GM12878 (cell line): ENCODE measurements around the gene GORASP1. TPM values are rescaled to one million over a fixed set of nuclear protein-coding genes. Genes with fewer than 3 reads are reported as not detected.

ENCODE experiments used
- ATAC-seq: fragments of 200-7000 bp; cut with Tn5 transposase; 3 replicates; pipeline ENCODE4 v1.9.1; 2020; ENCODE audit warnings: mild to moderate bottlenecking, moderate library complexity
- BruUV-seq: library from RNA; stranded (reverse); fragments of 400-500 nt; replicated peaks from 2 replicates; lab custom pipeline; 2021; lab: Mats Ljungman, UMichigan
- CTCF ChIA-PET: fragments of 300-600 bp; sonication (Branson Sonifier 250); formaldehyde crosslinking; extraction: SDS; loops from one replicate; lab custom pipeline; 2021; ENCODE audit warnings: inconsistent platforms; lab: Yijun Ruan, JAX
- POLR2A ChIA-PET: fragments of 350-600 bp; formaldehyde crosslinking; extraction: SDS; loops from one replicate; lab custom pipeline; 2021; ENCODE audit warnings: inconsistent platforms; lab: Charles Lee
- RAD21 ChIA-PET: fragments of 300-600 bp; sonication (Branson Sonifier 250); formaldehyde crosslinking; loops from one replicate; lab custom pipeline; 2023; ENCODE audit warnings: antibody characterized with exemption; ENCODE audit not compliant: unreplicated experiment; lab: Charles Lee
- SMC1A ChIA-PET: fragments of 300-600 bp; sonication (Branson Sonifier 250); formaldehyde crosslinking; loops from one replicate; lab custom pipeline; 2023; ENCODE audit not compliant: unreplicated experiment, uncharacterized antibody; lab: Charles Lee
- DNase-seq: peaks from one replicate; pipeline ENCODE4 v3.0.0-alpha.2; 2011; ENCODE audit warnings: low read depth, low spot score
- FAIRE-seq: peaks from 3 replicates; lab custom pipeline; 2011; peaks lifted over from hg19 to GRCh38; lab: Jason Lieb, UNC
- H2AFZ ChIP-seq: 2 replicates; pipeline ENCODE4 v1.6.0; 2011; ENCODE audit warnings: low read depth, low read length, control low read depth; ENCODE audit not compliant: control insufficient read depth
- H3K27ac ChIP-seq: 2 replicates; pipeline ENCODE4 v1.5.1; 2011; ENCODE audit warnings: control low read depth; ENCODE audit not compliant: control insufficient read depth, insufficient read depth
- H3K27me3 ChIP-seq, 2 experiments: replicated peaks in 1 of 2; 2 replicates each; pipeline versions ENCODE4 v1.6.0 to v1.6.1; 2011; ENCODE audit warnings: low read length in 1 of 2; ENCODE audit not compliant: control insufficient read depth in 2 of 2, insufficient read depth in 2 of 2
- H3K36me3 ChIP-seq, 2 experiments: 2 replicates each; pipeline ENCODE4 v1.5.1; 2011; ENCODE audit warnings: low read length in 1 of 2; ENCODE audit not compliant: control insufficient read depth in 2 of 2, insufficient read depth in 2 of 2
- H3K4me1 ChIP-seq: 2 replicates; pipeline ENCODE4 v1.6.1; 2011; ENCODE audit warnings: mild to moderate bottlenecking, low read length, moderate library complexity, mixed read lengths; ENCODE audit not compliant: control insufficient read depth, insufficient read depth
- H3K4me2 ChIP-seq: 2 replicates; pipeline ENCODE4 v1.6.0; 2011; ENCODE audit warnings: control low read depth; ENCODE audit not compliant: control insufficient read depth, insufficient read depth
- H3K4me3 ChIP-seq: fragments of 200-600 bp; sonication (generic); 2 replicates; pipeline ENCODE4 v1.5.1; 2016
- H3K79me2 ChIP-seq: 2 replicates; pipeline ENCODE4 v1.6.0; 2011; ENCODE audit warnings: low read length; ENCODE audit not compliant: control insufficient read depth, insufficient read depth
- H3K9ac ChIP-seq: 2 replicates; pipeline ENCODE4 v1.8.0; 2011; ENCODE audit warnings: low read length, control low read depth, mixed read lengths; ENCODE audit not compliant: control insufficient read depth, insufficient read depth
- H3K9me3 ChIP-seq: replicated peaks from 3 replicates; pipeline ENCODE4 v1.5.1; 2011; ENCODE audit warnings: mild to moderate bottlenecking, low read length; ENCODE audit not compliant: control insufficient read depth, insufficient read depth
- H4K20me1 ChIP-seq: 2 replicates; pipeline ENCODE4 v1.6.0; 2011; ENCODE audit not compliant: control insufficient read depth, insufficient read depth
- CHD4 ChIP-seq: fragments of 200-600 bp; sonication (generic); IDR thresholded peaks from 2 replicates; pipeline ENCODE4 v1.6.1; 2016; ENCODE audit warnings: mild to moderate bottlenecking
- EP300 ChIP-seq, 2 experiments: fragments of 150-350 bp in 1 of 2; IDR thresholded peaks; 2 replicates each; pipeline ENCODE4 v1.6.1; 2011 to 2012; ENCODE audit warnings: low read depth in 2 of 2, low read length in 2 of 2, borderline replicate concordance in 1 of 2, improper control_type of control experiment in 1 of 2, inconsistent platforms in 1 of 2; ENCODE audit not compliant: control insufficient read depth in 1 of 2
- IRF4 ChIP-seq: IDR thresholded peaks from 2 replicates; pipeline ENCODE4 v1.6.1; 2011; ENCODE audit warnings: low read depth, low read length
- JUNB ChIP-seq: IDR thresholded peaks from 2 replicates; pipeline ENCODE4 v1.6.1; 2016; ENCODE audit warnings: antibody characterized with exemption, mild to moderate bottlenecking
- LARP7 ChIP-seq: fragments of 450-650 bp; IDR thresholded peaks from 2 replicates; pipeline ENCODE4 v1.6.1; 2017; ENCODE audit warnings: mild to moderate bottlenecking
- MTA3 ChIP-seq: IDR thresholded peaks from 2 replicates; pipeline ENCODE4 v1.6.1; 2012; ENCODE audit warnings: low read length, inconsistent platforms, borderline replicate concordance
- PAX8 ChIP-seq: fragments of 450-650 bp; IDR thresholded peaks from 2 replicates; pipeline ENCODE4 v1.6.1; 2017; ENCODE audit warnings: mild to moderate bottlenecking, moderate library complexity
- SREBF2 ChIP-seq: IDR thresholded peaks from 2 replicates; pipeline ENCODE4 v1.6.1; 2012; ENCODE audit warnings: mild to moderate bottlenecking, low read length
- STAT1 ChIP-seq: fragments of 450-650 bp; conservative IDR thresholded peaks from 2 replicates; pipeline ENCODE4 v1.6.1; 2014; ENCODE audit warnings: antibody characterized with exemption, mild to moderate bottlenecking
- SUPT20H ChIP-seq: IDR thresholded peaks from 2 replicates; pipeline ENCODE4 v1.6.1; 2011; ENCODE audit warnings: low read depth, mild to moderate bottlenecking, low read length, moderate library complexity, borderline replicate concordance; ENCODE audit not compliant: control insufficient read depth
- TBL1XR1 ChIP-seq: IDR thresholded peaks from 2 replicates; pipeline ENCODE4 v1.6.1; 2012; ENCODE audit warnings: low read depth, low read length, improper control_type of control experiment
- TCF7 ChIP-seq: IDR thresholded peaks from 2 replicates; pipeline ENCODE4 v1.6.1; 2014; ENCODE audit warnings: antibody characterized with exemption, borderline replicate concordance
- WGBS: methylation state at CpG from one replicate; pipeline ENCODE4 v1.1.6; 2016; ENCODE audit warnings: low lambda C conversion rate; ENCODE audit not compliant: insufficient replicate concordance, insufficient coverage; ENCODE audit errors: missing lambda C conversion rate; 5-methylcytosine and 5-hydroxymethylcytosine counted together
- in situ Hi-C: fragments of 300-500 bp; cut with MboI; formaldehyde crosslinking; loops from 9 replicates; pipeline ENCODE4 v1.14.3; 2018; ENCODE audit warnings: mixed read lengths
- intact Hi-C: fragments of 100-400 bp; cut with micrococcal nuclease; formaldehyde crosslinking; loops from one replicate; pipeline ENCODE4 v1.14.2; 2022; ENCODE audit not compliant: unreplicated experiment
- polyA plus RNA-seq, 11 experiments: library from polyadenylated mRNA; depleted of rRNA in 4 of 11; unstranded in 6 of 11; stranded (reverse) in 5 of 11; fragments of >200 nt; fragmentation: Nextera tagmentation in 4 of 11; fragmentation: Illumina TruSeq in 1 of 11; extraction: Ambion mirVana in 4 of 11; extraction: Trizol in 1 of 11; gene quantifications; 1 replicate in 1 of 11; 2 replicates in 10 of 11; pipeline versions ENCODE4 v1.2.1 to v1.2.3, GENCODE V29; 2011 to 2016; ENCODE audit warnings: inconsistent platforms in 2 of 11, missing spikeins in 2 of 11, low read depth in 1 of 11
- total RNA-seq, 4 experiments: library from RNA; depleted of rRNA in 3 of 4; stranded (reverse); fragments of >200 nt in 3 of 4; fragmentation: Illumina TruSeq in 1 of 4; extraction: Trizol in 1 of 4; gene quantifications; 2 replicates each; pipeline versions ENCODE4 v1.2.1 to v1.2.3, GENCODE V29; 2013 to 2021
- TF ChIP-seq, protein P1 (sequence below): IDR thresholded peaks from 2 replicates; pipeline ENCODE4 v1.6.1; 2012; ENCODE audit warnings: mild to moderate bottlenecking, low read depth, low read length
- TF ChIP-seq, protein P2 (sequence below): fragments of 450-650 bp; IDR thresholded peaks from 2 replicates; pipeline ENCODE4 v1.6.1; 2016; ENCODE audit warnings: mild to moderate bottlenecking
- TF ChIP-seq, protein P3 (sequence below): IDR thresholded peaks from 2 replicates; pipeline ENCODE4 v1.6.1; 2011; ENCODE audit warnings: low read depth, low read length, improper control_type of control experiment, borderline replicate concordance

GORASP1 gene
- total and polyA plus RNA-seq, 10 of the 15 experiments (the other 5 are each of a cell fraction or from before 2014, with no cell fraction given), result 3.6 to 32.7 (median 23.2) TPM

DNA sequence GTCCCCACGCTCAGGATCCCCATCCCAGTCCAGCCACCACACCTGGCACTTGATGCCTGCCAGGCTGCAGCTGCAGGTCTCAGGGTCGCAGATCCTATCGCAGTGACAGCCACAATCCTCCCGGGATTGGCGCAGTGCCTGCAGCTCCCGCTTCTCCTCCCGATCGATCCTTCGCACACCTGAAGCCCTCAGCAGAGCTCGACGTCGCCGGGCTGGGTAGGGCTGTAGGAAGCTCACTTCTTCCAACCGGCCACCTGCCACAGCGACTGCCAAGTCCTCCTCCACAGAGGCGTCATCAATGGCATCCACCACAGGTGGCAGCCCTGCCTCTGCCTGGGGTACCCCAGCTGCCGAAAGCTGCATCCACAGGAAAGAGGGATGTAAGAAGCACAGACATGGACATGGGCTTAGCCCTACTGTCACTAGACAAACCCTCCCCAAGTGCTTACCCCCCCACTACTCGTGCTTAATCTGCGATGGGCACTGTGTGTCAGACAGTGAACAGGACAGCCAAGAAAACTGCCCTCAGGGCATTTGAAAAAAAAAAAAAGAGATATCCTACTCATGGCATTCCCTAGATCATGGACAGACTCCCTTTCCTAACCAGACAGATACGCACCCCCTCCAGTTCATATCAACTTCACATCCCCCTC lies 36.8 kb upstream of the GORASP1 start:
- Histone ChIP-seq H3K4me1 (peaks cover 30% of the 10 kb centered on the region), H3K4me3 (no peak overlapping the region), H2AFZ (no peak overlapping the region), H3K9me3 (no peaks in the 10 kb centered on the region), H3K36me3 (peaks cover 17 to 30% of the 10 kb centered on the region in 2 experiments), H3K27ac (no peak overlapping the region), H4K20me1 (no peaks in the 10 kb centered on the region; the same call in 1 of the 2 replicates), H3K79me2 (peaks cover 47% of the 10 kb centered on the region), H3K27me3 (no peaks in the 10 kb centered on the region), H3K4me2 (no peak overlapping the region), H3K9ac (no peak overlapping the region)
- ChIA-PET SMC1A (interaction anchor here (1.0 kb wide), 1 partner anchor 11 kb away, joined by 3 read pairs; no protein-coding TSS in a partner anchor), RAD21 (no interaction called here), POLR2A (no interaction called here), CTCF (interaction anchor here (1.2 kb wide), 1 partner anchor 18 kb away, joined by 3 read pairs; no protein-coding TSS in a partner anchor)
- no TSS peak for BruUV-seq
- WGBS, result 98% methylated on average over 20 of the region's 20 CpGs
- DNase-seq (no peak), ATAC-seq (no peak), FAIRE-seq (no peak)
- in situ Hi-C loops, result no loop called here
- intact Hi-C loops, result no loop called here
- TF ChIP-seq IRF4 (no peak), STAT1 (no peak), CHD4 (no peak), MTA3 (no peak), PAX8 (no peak), SUPT20H (no peak), TBL1XR1 (no peak), EP300 (IDR thresholded peaks at IDR 0.05; ENCODE audit: borderline replicate concordance in 1 of 2, control insufficient read depth in 1 of 2, low read depth in 2 of 2, low read length in 2 of 2) (no peak), LARP7 (no peak), JUNB (no peak), TCF7 (no peak), SREBF2 (no peak)
- TF ChIP-seq, protein P1, sequence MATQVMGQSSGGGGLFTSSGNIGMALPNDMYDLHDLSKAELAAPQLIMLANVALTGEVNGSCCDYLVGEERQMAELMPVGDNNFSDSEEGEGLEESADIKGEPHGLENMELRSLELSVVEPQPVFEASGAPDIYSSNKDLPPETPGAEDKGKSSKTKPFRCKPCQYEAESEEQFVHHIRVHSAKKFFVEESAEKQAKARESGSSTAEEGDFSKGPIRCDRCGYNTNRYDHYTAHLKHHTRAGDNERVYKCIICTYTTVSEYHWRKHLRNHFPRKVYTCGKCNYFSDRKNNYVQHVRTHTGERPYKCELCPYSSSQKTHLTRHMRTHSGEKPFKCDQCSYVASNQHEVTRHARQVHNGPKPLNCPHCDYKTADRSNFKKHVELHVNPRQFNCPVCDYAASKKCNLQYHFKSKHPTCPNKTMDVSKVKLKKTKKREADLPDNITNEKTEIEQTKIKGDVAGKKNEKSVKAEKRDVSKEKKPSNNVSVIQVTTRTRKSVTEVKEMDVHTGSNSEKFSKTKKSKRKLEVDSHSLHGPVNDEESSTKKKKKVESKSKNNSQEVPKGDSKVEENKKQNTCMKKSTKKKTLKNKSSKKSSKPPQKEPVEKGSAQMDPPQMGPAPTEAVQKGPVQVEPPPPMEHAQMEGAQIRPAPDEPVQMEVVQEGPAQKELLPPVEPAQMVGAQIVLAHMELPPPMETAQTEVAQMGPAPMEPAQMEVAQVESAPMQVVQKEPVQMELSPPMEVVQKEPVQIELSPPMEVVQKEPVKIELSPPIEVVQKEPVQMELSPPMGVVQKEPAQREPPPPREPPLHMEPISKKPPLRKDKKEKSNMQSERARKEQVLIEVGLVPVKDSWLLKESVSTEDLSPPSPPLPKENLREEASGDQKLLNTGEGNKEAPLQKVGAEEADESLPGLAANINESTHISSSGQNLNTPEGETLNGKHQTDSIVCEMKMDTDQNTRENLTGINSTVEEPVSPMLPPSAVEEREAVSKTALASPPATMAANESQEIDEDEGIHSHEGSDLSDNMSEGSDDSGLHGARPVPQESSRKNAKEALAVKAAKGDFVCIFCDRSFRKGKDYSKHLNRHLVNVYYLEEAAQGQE, result no peak
- TF ChIP-seq, protein P2, sequence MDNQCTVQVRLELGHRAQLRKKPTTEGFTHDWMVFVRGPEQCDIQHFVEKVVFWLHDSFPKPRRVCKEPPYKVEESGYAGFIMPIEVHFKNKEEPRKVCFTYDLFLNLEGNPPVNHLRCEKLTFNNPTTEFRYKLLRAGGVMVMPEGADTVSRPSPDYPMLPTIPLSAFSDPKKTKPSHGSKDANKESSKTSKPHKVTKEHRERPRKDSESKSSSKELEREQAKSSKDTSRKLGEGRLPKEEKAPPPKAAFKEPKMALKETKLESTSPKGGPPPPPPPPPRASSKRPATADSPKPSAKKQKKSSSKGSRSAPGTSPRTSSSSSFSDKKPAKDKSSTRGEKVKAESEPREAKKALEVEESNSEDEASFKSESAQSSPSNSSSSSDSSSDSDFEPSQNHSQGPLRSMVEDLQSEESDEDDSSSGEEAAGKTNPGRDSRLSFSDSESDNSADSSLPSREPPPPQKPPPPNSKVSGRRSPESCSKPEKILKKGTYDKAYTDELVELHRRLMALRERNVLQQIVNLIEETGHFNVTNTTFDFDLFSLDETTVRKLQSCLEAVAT, result no peak
- TF ChIP-seq, protein P3, sequence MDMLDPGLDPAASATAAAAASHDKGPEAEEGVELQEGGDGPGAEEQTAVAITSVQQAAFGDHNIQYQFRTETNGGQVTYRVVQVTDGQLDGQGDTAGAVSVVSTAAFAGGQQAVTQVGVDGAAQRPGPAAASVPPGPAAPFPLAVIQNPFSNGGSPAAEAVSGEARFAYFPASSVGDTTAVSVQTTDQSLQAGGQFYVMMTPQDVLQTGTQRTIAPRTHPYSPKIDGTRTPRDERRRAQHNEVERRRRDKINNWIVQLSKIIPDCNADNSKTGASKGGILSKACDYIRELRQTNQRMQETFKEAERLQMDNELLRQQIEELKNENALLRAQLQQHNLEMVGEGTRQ, result no peak
